H1 (cell line): Measurements from ENCODE around the gene DEAF1. TPM values are rescaled to one million over a fixed set of nuclear protein-coding genes. Genes with fewer than 3 reads are reported as not detected.
A peak's percentile ranks its signal among the peaks of the same experiment; 100 is the strongest.

Source experiments
- CTCF ChIA-PET: fragments of 300-600 bp; sonication (Branson Sonifier 250); formaldehyde crosslinking; loops from one replicate; lab custom pipeline; 2021; ENCODE audit not compliant: partially characterized antibody; lab: Charles Lee
- POLR2A ChIA-PET: fragments of 300-600 bp; sonication (Branson Sonifier 250); formaldehyde crosslinking; loops from one replicate; lab custom pipeline; 2021; ENCODE audit warnings: inconsistent platforms; ENCODE audit not compliant: partially characterized antibody; lab: Charles Lee
- DNase-seq, 2 experiments: peaks; one replicate each; pipeline versions ENCODE4 v3.0.0 to v3.0.0-alpha.2; 2010 to 2022; ENCODE audit warnings: low spot score in 2 of 2, low read depth in 1 of 2, mixed read lengths in 1 of 2
- FAIRE-seq: peaks from 2 replicates; lab custom pipeline; 2011; peaks lifted over from hg19 to GRCh38; lab: Jason Lieb, UNC
- H2AFZ ChIP-seq: 2 replicates; pipeline ENCODE4 v1.8.1; 2012; ENCODE audit warnings: low read length, inconsistent platforms
- H2AK5ac ChIP-seq: 2 replicates; pipeline ENCODE4 v1.6.1; 2013; ENCODE audit warnings: low read depth, low read length
- H2BK120ac ChIP-seq: replicated peaks from 2 replicates; pipeline ENCODE3; 2013; ENCODE audit warnings: low read depth, low read length, inconsistent platforms
- H2BK12ac ChIP-seq: 2 replicates; pipeline ENCODE4 v1.6.1; 2013; ENCODE audit warnings: low read depth, low read length
- H2BK15ac ChIP-seq: 2 replicates; pipeline ENCODE4 v1.6.1; 2013; ENCODE audit warnings: low read length
- H2BK20ac ChIP-seq: 2 replicates; pipeline ENCODE4 v1.6.1; 2013; ENCODE audit warnings: low read length
- H2BK5ac ChIP-seq: 2 replicates; pipeline ENCODE4 v1.6.1; 2013; ENCODE audit warnings: low read depth, low read length
- H3K14ac ChIP-seq: 2 replicates; pipeline ENCODE4 v1.6.1; 2013; ENCODE audit warnings: inconsistent platforms; ENCODE audit not compliant: insufficient read length
- H3K18ac ChIP-seq: 2 replicates; pipeline ENCODE4 v1.6.1; 2013; ENCODE audit warnings: low read length; ENCODE audit errors: extremely low read depth
- H3K23ac ChIP-seq: 2 replicates; pipeline ENCODE4 v1.6.1; 2013; ENCODE audit warnings: inconsistent platforms; ENCODE audit not compliant: insufficient read length
- H3K23me2 ChIP-seq: 2 replicates; pipeline ENCODE4 v1.6.1; 2013; ENCODE audit warnings: low read depth, low read length
- H3K27ac ChIP-seq: 2 replicates; pipeline ENCODE4 v1.6.1; 2011; ENCODE audit warnings: low read depth, low read length, inconsistent platforms
- H3K27me3 ChIP-seq, 4 experiments: replicated peaks in 1 of 4; 1 replicate in 1 of 4; 2 replicates in 3 of 4; pipeline versions ENCODE4 v1.6.1 to v1.8.1; 2011 to 2013; ENCODE audit warnings: low read length in 3 of 4, mild to moderate bottlenecking in 3 of 4, inconsistent platforms in 2 of 4, mixed read lengths in 2 of 4, moderate library complexity in 1 of 4; ENCODE audit not compliant: control insufficient read depth in 3 of 4, insufficient read depth in 3 of 4; ENCODE audit errors: extremely low read depth in 1 of 4
- H3K36me3 ChIP-seq, 4 experiments: 2 replicates each; pipeline versions ENCODE4 v1.6.1 to v1.8.1; 2011 to 2013; ENCODE audit warnings: mild to moderate bottlenecking in 4 of 4, low read length in 3 of 4, moderate library complexity in 2 of 4, control low read depth in 1 of 4, inconsistent platforms in 1 of 4; ENCODE audit not compliant: insufficient read depth in 4 of 4, control insufficient read depth in 2 of 4
- H3K4ac ChIP-seq: replicated peaks from 2 replicates; pipeline ENCODE3; 2013; ENCODE audit warnings: low read length, low read depth, mixed read lengths, inconsistent platforms; ENCODE audit not compliant: insufficient read length
- H3K4me1 ChIP-seq, 4 experiments: replicated peaks in 1 of 4; 1 replicate in 1 of 4; 2 replicates in 3 of 4; pipeline versions ENCODE4 v1.6.1 to v1.8.1; 2011 to 2013; ENCODE audit warnings: low read length in 3 of 4, inconsistent platforms in 2 of 4, mixed read lengths in 1 of 4; ENCODE audit not compliant: insufficient read depth in 4 of 4, control insufficient read depth in 3 of 4
- H3K4me2 ChIP-seq, 2 experiments: 2 replicates each; pipeline versions ENCODE4 v1.6.1 to v1.8.1; 2011 to 2013; ENCODE audit warnings: low read depth in 2 of 2, low read length in 2 of 2, control low read depth in 1 of 2, inconsistent platforms in 1 of 2, mild to moderate bottlenecking in 1 of 2; ENCODE audit not compliant: insufficient read depth in 1 of 2
- H3K4me3 ChIP-seq, 4 experiments: fragments of 200-600, 300-600 bp in 1 of 4; sonication (generic), shearing (Covaris generic), sonication (Bioruptor Twin) in 1 of 4; 2 replicates each; pipeline versions ENCODE4 v1.5.1 to v1.8.1; 2011 to 2016; ENCODE audit warnings: low read length in 4 of 4, low read depth in 3 of 4, control low read depth in 2 of 4, inconsistent platforms in 2 of 4, mild to moderate bottlenecking in 2 of 4, mixed read lengths in 1 of 4, moderate library complexity in 1 of 4; ENCODE audit not compliant: insufficient read depth in 2 of 4; ENCODE audit errors: extremely low read depth in 1 of 4
- H3K56ac ChIP-seq: replicated peaks from 2 replicates; pipeline ENCODE3; 2013; ENCODE audit warnings: low read depth, mild to moderate bottlenecking, mixed read lengths, low read length, inconsistent platforms; ENCODE audit not compliant: insufficient read length
- H3K79me1 ChIP-seq: 2 replicates; pipeline ENCODE4 v1.6.1; 2013; ENCODE audit warnings: low read depth, low read length, control low read depth
- H3K79me2 ChIP-seq, 2 experiments: 2 replicates each; pipeline versions ENCODE4 v1.6.1 to v1.8.1; 2012 to 2013; ENCODE audit warnings: low read length in 2 of 2, mild to moderate bottlenecking in 2 of 2, inconsistent platforms in 1 of 2; ENCODE audit not compliant: insufficient read depth in 2 of 2, control insufficient read depth in 1 of 2
- H3K9ac ChIP-seq, 4 experiments: replicated peaks in 1 of 4; 1 replicate in 1 of 4; 2 replicates in 3 of 4; pipeline versions ENCODE4 v1.6.1 to v1.8.1; 2011 to 2013; ENCODE audit warnings: low read depth in 3 of 4, low read length in 3 of 4, control low read depth in 2 of 4, mild to moderate bottlenecking in 2 of 4, moderate library complexity in 2 of 4, inconsistent platforms in 1 of 4; ENCODE audit errors: extremely low read depth in 1 of 4
- H3K9me3 ChIP-seq, 2 experiments: 2 replicates each; pipeline versions ENCODE4 v1.6.1 to v1.8.1; 2012 to 2013; ENCODE audit warnings: mild to moderate bottlenecking in 2 of 2, moderate library complexity in 2 of 2, control low read depth in 1 of 2, inconsistent platforms in 1 of 2, low read depth in 1 of 2, low read length in 1 of 2, mixed read lengths in 1 of 2; ENCODE audit not compliant: insufficient read depth in 2 of 2
- H4K20me1 ChIP-seq, 2 experiments: replicated peaks in 1 of 2; 2 replicates each; pipeline versions ENCODE3 to v1.8.1; 2011 to 2013; ENCODE audit warnings: inconsistent platforms in 2 of 2, low read length in 2 of 2, mild to moderate bottlenecking in 1 of 2; ENCODE audit not compliant: insufficient read depth in 2 of 2, control insufficient read depth in 1 of 2
- H4K5ac ChIP-seq: 2 replicates; pipeline ENCODE4 v1.6.1; 2013; ENCODE audit warnings: low read length, low read depth, mixed read lengths, inconsistent platforms; ENCODE audit not compliant: insufficient read length
- H4K8ac ChIP-seq: 2 replicates; pipeline ENCODE4 v1.8.0; 2013; ENCODE audit warnings: mild to moderate bottlenecking, moderate library complexity, low read length, inconsistent platforms; ENCODE audit not compliant: insufficient read depth; ENCODE audit errors: extremely low read depth
- H4K91ac ChIP-seq: replicated peaks from 2 replicates; pipeline ENCODE3; 2013; ENCODE audit warnings: low read length, mixed read lengths, inconsistent platforms; ENCODE audit not compliant: insufficient read length
- CBX5 ChIP-seq: fragments of 300-800, 300-1000 bp; sonication (generic); IDR thresholded peaks from 2 replicates; pipeline ENCODE4 v1.7.1; 2016; ENCODE audit warnings: antibody characterized with exemption, low read length, low read depth
- CREB1 ChIP-seq: IDR thresholded peaks from 2 replicates; pipeline ENCODE4 v1.6.1; 2012; ENCODE audit warnings: inconsistent platforms
- EP300 ChIP-seq, 2 experiments: IDR thresholded peaks; 1 replicate in 1 of 2; 2 replicates in 1 of 2; pipeline ENCODE4 v1.6.1; 2011 to 2012; ENCODE audit warnings: low read depth in 2 of 2, low read length in 2 of 2, mild to moderate bottlenecking in 2 of 2, borderline replicate concordance in 1 of 2, inconsistent platforms in 1 of 2, moderate library complexity in 1 of 2
- RBBP5 ChIP-seq: IDR thresholded peaks from 2 replicates; pipeline ENCODE4 v1.7.1; 2012; ENCODE audit warnings: low read depth, mild to moderate bottlenecking, inconsistent platforms, low read length, moderate library complexity, borderline replicate concordance
- SUZ12 ChIP-seq: fragments of 200-600 bp; sonication (generic); IDR thresholded peaks from 2 replicates; pipeline ENCODE4 v1.6.1; 2012; ENCODE audit warnings: mild to moderate bottlenecking, inconsistent platforms, low read length, moderate library complexity, mixed read lengths
- TAF1 ChIP-seq: IDR thresholded peaks from 2 replicates; pipeline ENCODE4 v1.6.1; 2011; ENCODE audit warnings: mild to moderate bottlenecking, low read depth, low read length
- ZNF274 ChIP-seq: IDR thresholded peaks from 2 replicates; pipeline ENCODE4 v1.7.0; 2012; ENCODE audit warnings: low read length, borderline replicate concordance; ENCODE audit errors: extremely low read depth
- WGBS, 2 experiments: shearing (Covaris generic) in 1 of 2; methylation state at CpG; one replicate each; pipeline versions ENCODE4 v1.1.6 to v1.1.7; 2013 to 2015; ENCODE audit warnings: low lambda C conversion rate in 2 of 2, mixed read lengths in 2 of 2, inconsistent platforms in 1 of 2, low coverage in 1 of 2, missing lambda C conversion rate in 1 of 2; ENCODE audit not compliant: insufficient replicate concordance in 2 of 2, insufficient coverage in 1 of 2, insufficient read length in 1 of 2; ENCODE audit errors: extremely low coverage in 1 of 2, missing lambda C conversion rate in 1 of 2; 5-methylcytosine and 5-hydroxymethylcytosine counted together
- polyA plus RNA-seq, 7 experiments: library from polyadenylated mRNA; depleted of rRNA in 3 of 7; stranded (reverse) in 5 of 7; unstranded in 2 of 7; fragments of >200 nt in 5 of 7; fragments of 200-250 nt in 2 of 7; gene quantifications; 1 replicate in 5 of 7; 2 replicates in 1 of 7; 4 replicates in 1 of 7; pipeline versions ENCODE4 v1.2.1 to v1.2.3, GENCODE V29; 2011 to 2013; ENCODE audit warnings: missing spikeins in 2 of 7, mixed read lengths in 2 of 7
- total RNA-seq: library from RNA; stranded (reverse); fragmentation: NEBNext Ultra II Directional; extraction: Animal tissue kit (Norgen Biotek cat#: 25700); gene quantifications from 2 replicates; pipeline ENCODE4 v1.2.1, GENCODE V29; 2021

Gene DEAF1
- total and polyA plus RNA-seq, 2 of the 8 experiments (the other 6 are each of a cell fraction or from before 2014, with no cell fraction given), result 47.3 to 58.4 TPM

GRCh38 chr11:706957-707816 is 12.2 kb upstream of the DEAF1 start:
- no peak for TF ChIP-seq CBX5
- no peak for TF ChIP-seq SUZ12
- no peak for TF ChIP-seq CREB1
- TF ChIP-seq TAF1, result no peak
- TF ChIP-seq ZNF274, result no peak
- TF ChIP-seq EP300 (IDR thresholded peaks at IDR 0.05; ENCODE audit: borderline replicate concordance in 1 of 2, low read depth in 2 of 2, low read length in 2 of 2), result no peak
- TF ChIP-seq RBBP5, result no peak

More at GRCh38 chr11:706957-707816, 12.2 kb upstream of the DEAF1 start:
- Histone ChIP-seq H2AFZ (no peak overlapping the region), H3K4me3 (peak overlapping the region; percentile 38 to 64 (median 49)), H2BK5ac (peak overlapping the region; percentile 83; the same call in 1 of the 2 replicates), H2BK12ac (peak overlapping the region; percentile 68; the same call in 1 of the 2 replicates), H2BK120ac (no peak overlapping the region), H3K4ac (no peak overlapping the region), H4K5ac (peak overlapping the region; percentile 38), H3K79me1 (no peaks in the 10 kb centered on the region), H2BK15ac (peak overlapping the region; percentile 95; the same call in 1 of the 2 replicates), H3K27ac (no peak overlapping the region), H4K91ac (peak overlapping the region; percentile 94), H3K23me2 (peaks cover 8% of the 10 kb centered on the region; the same call in 1 of the 2 replicates), H3K9me3 (no peaks in the 10 kb centered on the region), H3K14ac (no peak overlapping the region), H3K79me2 (no peaks in the 10 kb centered on the region), H3K4me1 (peaks cover 0 to 48% (median 33%) of the 10 kb centered on the region in 4 experiments; a peak in 6 of 7 replicates), H4K8ac (peak overlapping the region; percentile 4; the same call in 1 of the 2 replicates), H3K18ac (peak overlapping the region; percentile 71), H3K23ac (no peak overlapping the region), H3K4me2 (peak overlapping the region; percentile 62 to 85), H2BK20ac (peak overlapping the region; percentile 90; the same call in 1 of the 2 replicates), H3K36me3 (no peaks in the 10 kb centered on the region; a peak in 1 of 8 replicates), H2AK5ac (peak overlapping the region; percentile 77; the same call in 1 of the 2 replicates), H3K27me3 (no peaks in the 10 kb centered on the region), H4K20me1 (peaks cover 1 to 2% of the 10 kb centered on the region in 2 experiments), H3K9ac (no peak overlapping the region; a peak in 1 of 7 replicates), H3K56ac (peak overlapping the region; percentile 47)
- FAIRE-seq (no peak), DNase-seq (no peak)
- CTCF ChIA-PET, result interaction anchor here (0.7 to 3.6 kb wide), 10 partner anchors 9 to 79 kb away, joined by 3 to 22 read pairs (median 4); partner anchors contain the start of genes DEAF1 and TMEM80
- POLR2A ChIA-PET, result interaction anchor here (0.8 to 2.2 kb wide), 10 partner anchors 12 to 83 kb away, joined by 3 to 16 read pairs (median 4); partner anchors contain the start of genes CDHR5, DEAF1, TALDO1 and TMEM80
- WGBS, 2 experiments, result 73% methylated on average over 17 of the region's 30 CpGs; no CpG with 5 or more reads in 1 of the 2 experiments
